ENCODE measurements around the gene MYOF.
"Not testable (repeated sequence)": the region's sequence is repeated elsewhere in the genome, so short reads cannot be mapped to it uniquely, and the experiment has no call there.

MYOF gene

DNA sequence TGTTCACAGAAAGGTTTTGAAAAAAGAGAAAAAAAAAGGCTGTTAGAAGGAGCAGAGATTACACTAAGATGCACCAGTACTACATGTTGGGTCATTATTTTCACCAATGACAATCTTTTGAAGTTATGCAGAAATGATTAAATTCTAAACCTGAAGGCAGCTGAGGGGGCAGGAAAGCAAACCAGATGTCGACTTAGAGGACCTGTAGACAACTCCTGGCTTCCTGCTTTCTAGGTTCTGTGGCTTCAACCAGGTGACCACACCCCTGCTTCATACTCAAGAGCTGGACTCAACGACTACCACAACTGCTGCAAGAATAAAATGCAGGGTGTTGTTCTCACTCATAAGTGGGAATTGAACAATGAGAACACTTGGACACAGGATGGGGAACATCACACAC lies 30.0 kb downstream of the MYOF start:
- Mint-ChIP-seq H3K4me3 (no peak overlapping the region), H3K9me3 (no peaks in the 10 kb centered on the region), H3K4me1 (peaks cover 12% of the 10 kb centered on the region), H3K36me3 (no peaks in the 10 kb centered on the region), H3K27ac (no peak overlapping the region)
- DNase-seq (ENCODE audit: low spot score in 2 of 2) (no peak), ATAC-seq (peak; percentile 89)

DNA sequence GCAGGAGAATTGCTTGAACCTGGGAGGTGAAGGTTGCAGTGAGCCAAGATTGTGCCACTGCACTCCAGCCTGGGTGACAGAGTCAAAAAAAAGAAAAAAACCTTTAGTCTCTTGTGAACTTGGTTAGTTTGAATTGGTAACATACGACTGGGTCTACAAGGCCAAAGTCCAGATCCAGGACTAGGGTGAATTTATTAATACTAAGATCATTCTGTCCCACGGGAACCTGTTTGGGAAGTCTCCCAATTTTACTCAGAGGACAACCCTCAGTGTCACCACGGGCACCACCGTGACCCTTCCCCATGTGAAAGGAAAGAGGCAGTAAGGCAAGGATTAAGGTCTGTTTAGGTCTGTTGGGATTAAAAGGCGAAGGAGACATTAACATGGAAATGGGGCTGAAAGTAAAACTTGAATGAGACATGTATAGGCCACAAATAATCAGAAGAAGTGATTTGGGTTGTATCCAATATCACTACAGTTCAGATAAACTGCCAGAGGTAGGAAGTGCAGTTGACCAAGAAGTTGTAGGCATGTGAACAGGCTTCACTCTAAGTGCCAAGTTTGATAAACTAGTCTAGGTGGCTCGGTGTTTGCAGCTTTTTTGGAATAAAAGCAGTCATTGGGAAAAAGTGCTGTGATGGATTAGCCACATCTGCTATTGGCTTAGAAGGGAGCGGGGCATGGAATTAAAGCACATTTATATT lies 30.7 kb downstream of the MYOF start:
- H3K9me3 Mint-ChIP-seq: no peaks in the 10 kb centered on the region
- H3K27ac Mint-ChIP-seq: peak overlapping the region; percentile 51
- no peaks in the 10 kb centered on the region for H3K36me3 Mint-ChIP-seq
- no peak overlapping the region for H3K4me3 Mint-ChIP-seq
- no peak for DNase-seq (ENCODE audit: low spot score in 2 of 2)
- ATAC-seq: no peak
- H3K4me1 Mint-ChIP-seq: peaks cover 12% of the 10 kb centered on the region

DNA sequence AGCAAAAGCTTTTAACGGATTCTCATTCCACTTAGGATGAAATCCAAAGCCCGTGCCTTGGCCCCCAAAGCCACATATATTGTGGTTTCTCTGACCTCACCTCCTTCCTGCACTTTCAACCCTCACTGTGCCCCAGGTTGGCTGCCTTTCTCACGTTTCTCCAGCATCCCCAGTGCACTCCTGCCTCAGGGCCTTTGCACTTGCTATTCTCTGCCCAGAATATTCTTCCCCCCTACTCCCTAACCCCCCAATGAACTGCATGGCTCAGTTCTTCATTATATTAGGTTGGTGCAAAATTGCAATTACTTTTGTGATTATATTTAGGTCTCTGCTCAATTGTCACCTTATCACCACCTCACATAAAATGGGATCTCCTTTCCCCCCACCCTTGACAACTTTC lies 34.2 kb downstream of the MYOF start:
- Mint-ChIP-seq H3K36me3 (no peaks in the 10 kb centered on the region), H3K4me3 (no peak overlapping the region), H3K9me3 (no peaks in the 10 kb centered on the region), H3K27ac (no peak overlapping the region), H3K4me1 (peaks cover 12% of the 10 kb centered on the region)
- no peak for DNase-seq (ENCODE audit: low spot score in 2 of 2)
- no peak for ATAC-seq

DNA sequence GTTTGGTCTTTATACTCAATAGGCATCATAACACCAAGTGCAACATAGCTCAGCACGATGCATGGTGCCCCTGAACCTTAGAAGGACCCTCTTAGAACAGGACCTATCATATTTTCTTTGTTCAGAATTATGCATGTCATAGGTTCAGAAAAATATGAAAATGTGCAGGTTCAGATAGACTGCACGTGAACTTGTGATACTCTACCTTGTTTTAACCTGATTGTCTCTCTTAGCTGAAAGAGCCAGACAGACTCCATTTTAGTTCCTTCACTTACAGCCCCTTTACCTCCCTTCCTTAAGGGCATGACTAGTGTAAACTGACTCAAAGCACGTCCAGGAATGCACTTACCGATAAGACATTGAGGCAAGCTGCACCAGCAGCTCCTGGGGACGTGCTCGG lies 35.1 kb downstream of the MYOF start:
- no peak overlapping the region for H3K27ac Mint-ChIP-seq
- H3K36me3 Mint-ChIP-seq: no peaks in the 10 kb centered on the region

DNA sequence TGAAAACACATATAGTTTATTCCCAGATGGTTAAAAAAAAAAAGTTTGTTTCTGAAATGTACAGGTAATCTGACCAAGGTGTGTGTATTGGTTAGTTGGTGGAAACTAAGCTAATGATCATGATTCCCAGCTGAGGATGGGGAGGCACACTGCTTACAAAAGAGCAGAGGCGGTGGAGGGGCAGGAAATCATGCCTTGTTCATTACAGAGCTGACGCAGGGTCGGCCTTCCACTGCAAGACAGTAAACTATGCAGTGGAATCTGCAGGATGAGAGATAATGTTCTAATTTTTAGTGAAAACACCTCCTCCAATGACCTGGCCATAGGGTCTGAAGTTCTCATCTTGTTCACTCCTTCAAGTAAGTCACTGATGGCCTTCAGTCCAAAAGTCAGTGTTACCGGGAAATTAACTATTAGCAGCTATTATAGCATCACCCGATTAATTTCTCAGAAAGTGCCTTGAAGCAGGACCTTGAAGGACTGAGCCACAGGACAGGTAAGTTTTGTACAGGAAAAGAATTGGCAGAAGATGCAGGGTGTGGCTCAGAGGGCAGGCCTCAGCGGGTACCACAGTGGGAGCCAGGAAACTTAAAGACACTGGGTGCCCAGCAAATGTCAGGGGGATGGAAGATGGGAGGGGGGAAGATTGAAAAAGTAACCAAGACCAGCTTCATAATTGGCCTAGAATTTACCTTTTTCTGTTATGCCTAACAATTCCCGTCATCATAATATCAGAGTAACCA lies 36.0 kb downstream of the MYOF start:
- Mint-ChIP-seq H3K9me3 (no peaks in the 10 kb centered on the region), H3K4me3 (no peak overlapping the region)

More for the DNA sequence above, 35.1 kb downstream of the MYOF start:
- H3K4me1 Mint-ChIP-seq: peaks cover 9% of the 10 kb centered on the region
- no peaks in the 10 kb centered on the region for H3K9me3 Mint-ChIP-seq
- ATAC-seq (no peak), DNase-seq (ENCODE audit: low spot score in 2 of 2) (no peak)
- H3K4me3 Mint-ChIP-seq: no peak overlapping the region

DNA sequence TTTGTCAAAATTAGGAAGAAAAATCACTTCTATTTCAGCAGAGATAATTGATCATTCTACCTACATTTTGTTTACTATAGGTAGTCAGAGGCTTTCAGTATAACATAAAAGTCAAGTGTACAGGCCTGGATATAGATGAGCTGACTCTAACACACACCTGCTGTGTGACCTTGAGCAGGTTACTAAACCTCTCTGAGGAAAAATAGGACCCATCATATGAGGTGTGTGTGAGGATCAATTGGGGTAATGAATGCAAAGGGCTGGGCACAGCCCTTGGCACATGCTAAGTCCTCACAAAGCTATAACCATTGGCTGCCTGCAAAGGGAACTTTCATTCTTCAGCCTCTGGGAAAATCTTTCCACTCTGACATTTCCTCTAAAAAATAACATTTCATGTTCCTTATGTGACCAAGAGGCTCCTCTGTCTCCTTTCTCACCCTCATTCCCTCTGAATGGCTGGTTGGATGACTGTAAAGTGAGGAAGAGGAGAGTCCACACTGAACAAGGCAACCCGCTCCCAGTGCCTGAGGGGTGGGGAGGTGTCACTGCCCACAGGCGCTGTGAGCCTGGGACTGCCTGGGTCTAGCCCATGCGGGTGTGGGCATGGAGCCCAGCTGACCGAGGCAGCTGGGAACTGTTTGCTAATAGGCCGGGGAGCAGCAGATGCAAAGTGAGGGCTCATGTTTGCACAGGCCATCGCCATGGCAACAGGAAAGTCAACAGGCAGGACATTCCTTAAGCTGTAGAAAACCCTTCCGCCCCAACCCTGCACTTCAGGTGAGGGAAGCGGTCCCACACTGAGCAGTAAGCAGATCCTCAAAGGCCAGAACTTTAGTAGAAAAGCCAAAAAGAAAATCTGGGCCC lies 36.8 kb downstream of the MYOF start:
- no peak for DNase-seq (ENCODE audit: low spot score in 2 of 2)
- Mint-ChIP-seq H3K4me1 (no peaks in the 10 kb centered on the region), H3K36me3 (no peaks in the 10 kb centered on the region), H3K27ac (no peak overlapping the region), H3K4me3 (no peak overlapping the region), H3K9me3 (no peaks in the 10 kb centered on the region)
- ATAC-seq: peak; percentile 21

More for the DNA sequence above, 36.0 kb downstream of the MYOF start:
- DNase-seq (ENCODE audit: low spot score in 2 of 2) (no peak), ATAC-seq (no peak)
- peaks cover under 1% of the 10 kb centered on the region for H3K4me1 Mint-ChIP-seq
- H3K36me3 Mint-ChIP-seq: no peaks in the 10 kb centered on the region
- no peak overlapping the region for H3K27ac Mint-ChIP-seq

DNA sequence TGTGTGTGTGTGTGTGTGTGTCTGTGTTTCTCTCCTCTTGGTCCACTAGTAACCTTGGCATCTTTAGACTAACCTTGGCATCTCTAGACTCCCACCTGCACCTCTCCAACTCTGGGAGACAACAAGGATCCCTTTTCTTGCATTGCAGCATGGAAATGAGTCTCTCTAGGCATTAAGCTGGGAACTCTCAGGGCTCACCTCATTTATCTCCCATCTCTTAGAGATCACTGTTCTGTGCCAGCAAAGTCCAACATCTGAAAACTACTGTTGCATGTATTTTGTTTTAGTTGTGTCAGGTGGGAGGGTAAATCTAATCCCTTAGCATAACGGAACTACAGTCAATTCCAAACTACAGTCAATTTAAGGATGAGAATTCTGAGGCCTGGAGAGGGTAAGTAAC lies 38.7 kb downstream of the MYOF start:
- Mint-ChIP-seq H3K27ac (no peak overlapping the region), H3K36me3 (no peaks in the 10 kb centered on the region), H3K9me3 (no peaks in the 10 kb centered on the region), H3K4me3 (no peak overlapping the region), H3K4me1 (no peaks in the 10 kb centered on the region)
- DNase-seq (ENCODE audit: low spot score in 2 of 2) (no peak), ATAC-seq (no peak)

DNA sequence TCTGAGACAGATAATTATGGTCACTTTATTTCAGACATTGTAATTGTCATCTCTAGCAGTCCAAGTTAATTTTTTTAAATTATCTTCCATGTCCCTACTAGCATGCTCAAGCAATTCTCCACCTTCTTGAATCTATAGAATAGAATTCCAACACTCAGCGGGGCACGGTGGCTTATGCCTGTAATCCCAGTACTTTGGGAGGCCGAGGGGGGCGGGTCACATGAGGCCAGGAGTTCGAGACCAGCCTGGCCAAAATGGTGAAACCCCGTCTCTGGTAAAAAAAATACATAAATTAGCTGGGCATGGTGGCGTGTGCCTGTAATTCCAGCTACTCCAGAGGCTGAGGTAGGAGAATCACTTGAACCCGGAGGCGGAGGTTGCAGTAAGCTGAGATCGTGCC lies 39.4 kb downstream of the MYOF start:
- H3K27ac Mint-ChIP-seq; H3K36me3 Mint-ChIP-seq; H3K4me1 Mint-ChIP-seq; ATAC-seq; H3K4me3 Mint-ChIP-seq; DNase-seq (ENCODE audit: low spot score in 2 of 2); H3K9me3 Mint-ChIP-seq: not testable (repeated sequence)

DNA sequence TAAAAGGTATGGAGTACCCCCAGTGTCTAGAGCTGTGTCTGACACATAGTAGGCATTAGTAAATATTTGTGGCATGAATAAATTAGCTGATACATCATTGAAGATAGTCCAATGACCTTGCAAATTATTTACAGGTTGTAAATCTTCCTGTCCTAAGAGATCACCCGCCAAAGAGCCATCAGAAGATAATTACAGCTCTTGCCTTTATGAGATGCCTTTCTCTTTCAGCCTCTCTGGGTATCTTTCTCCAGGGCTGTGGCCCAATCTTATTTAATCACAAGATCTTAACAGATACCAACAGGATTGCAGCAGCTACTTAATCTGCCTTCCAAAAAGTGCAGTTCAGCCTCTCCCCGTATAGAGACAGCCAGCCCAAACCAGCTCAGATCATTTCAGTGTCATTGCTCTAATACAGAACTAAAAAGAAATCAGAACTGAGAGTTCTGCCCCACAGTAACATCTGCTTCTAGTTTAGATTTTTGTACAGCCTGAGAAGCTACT lies 41.5 kb downstream of the MYOF start:
- ATAC-seq (no peak), DNase-seq (ENCODE audit: low spot score in 2 of 2) (no peak)
- no peak overlapping the region for H3K27ac Mint-ChIP-seq
- no peak overlapping the region for H3K4me3 Mint-ChIP-seq
- no peaks in the 10 kb centered on the region for H3K36me3 Mint-ChIP-seq
- no peaks in the 10 kb centered on the region for H3K9me3 Mint-ChIP-seq
- H3K4me1 Mint-ChIP-seq: no peaks in the 10 kb centered on the region

DNA sequence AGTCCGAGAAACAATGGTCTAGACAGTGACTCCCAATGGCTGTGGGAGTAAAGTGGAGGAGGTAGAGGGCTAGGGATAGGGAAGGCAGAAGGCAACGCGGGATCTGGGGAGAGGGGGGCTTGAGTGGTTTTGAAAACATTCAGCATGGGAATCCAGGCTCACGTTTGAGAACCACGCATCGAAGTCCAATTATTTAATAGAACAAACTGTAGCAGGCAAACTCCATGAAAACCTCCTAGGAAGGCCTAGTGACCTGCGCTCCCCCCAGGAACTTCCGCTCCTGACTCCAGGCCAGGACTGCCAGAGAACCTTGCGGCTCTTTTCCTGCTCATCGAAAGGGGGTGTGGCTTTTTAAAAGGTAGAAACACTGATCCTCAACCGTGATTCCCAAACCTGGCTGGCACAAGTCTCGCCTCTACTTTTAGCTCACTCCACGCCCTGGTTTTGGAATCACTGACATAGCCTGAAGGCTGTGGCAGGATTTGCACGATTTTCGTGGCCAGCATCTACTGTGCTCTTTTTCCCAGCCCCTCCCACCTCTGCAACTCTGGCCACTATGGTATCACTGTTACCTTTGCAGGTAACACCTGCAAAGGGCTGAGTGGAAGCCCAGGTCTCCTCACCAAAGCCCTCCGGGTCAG lies 43.4 kb downstream of the MYOF start:
- H3K4me1 Mint-ChIP-seq: no peaks in the 10 kb centered on the region
- no peak for ATAC-seq
- H3K4me3 Mint-ChIP-seq: no peak overlapping the region
- no peak overlapping the region for H3K27ac Mint-ChIP-seq
- H3K36me3 Mint-ChIP-seq: no peaks in the 10 kb centered on the region
- no peaks in the 10 kb centered on the region for H3K9me3 Mint-ChIP-seq
- DNase-seq (ENCODE audit: low spot score in 2 of 2): no peak

DNA sequence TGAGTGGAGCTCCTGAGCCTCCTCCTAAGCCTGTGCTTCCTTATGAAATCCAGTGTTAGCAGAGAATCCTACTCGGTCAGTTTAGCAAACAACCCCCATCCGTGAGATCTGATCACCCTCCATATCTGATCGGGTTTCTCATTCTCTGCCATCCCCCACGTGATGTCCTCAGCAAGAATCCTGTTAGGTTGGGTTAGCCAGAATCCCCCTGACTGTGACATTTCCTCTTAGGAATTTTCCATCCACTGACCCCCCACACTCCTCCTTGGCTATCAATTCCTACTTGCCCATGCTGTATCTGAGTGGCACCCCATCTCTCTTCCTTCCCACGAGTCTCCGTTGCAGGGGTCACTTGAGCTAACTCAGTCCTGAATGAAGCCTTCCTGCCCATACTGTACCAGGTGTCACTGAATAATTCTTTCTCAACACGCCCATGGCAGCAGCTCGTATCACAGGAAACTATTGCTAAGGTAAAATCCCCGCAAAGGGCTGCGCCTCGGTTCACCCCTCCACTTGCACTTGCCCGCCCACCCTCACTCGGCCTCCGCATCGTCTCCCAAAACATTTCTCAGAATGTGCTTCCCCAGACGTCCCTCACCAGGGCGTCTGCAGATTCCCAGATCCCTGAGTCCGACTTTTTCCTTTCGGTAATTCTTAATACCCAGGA lies 44.1 kb downstream of the MYOF start:
- no peak overlapping the region for H3K4me3 Mint-ChIP-seq
- H3K9me3 Mint-ChIP-seq: no peaks in the 10 kb centered on the region
- ATAC-seq (no peak), DNase-seq (ENCODE audit: low spot score in 2 of 2) (no peak)
- H3K27ac Mint-ChIP-seq: no peak overlapping the region
- H3K4me1 Mint-ChIP-seq: no peaks in the 10 kb centered on the region
- no peaks in the 10 kb centered on the region for H3K36me3 Mint-ChIP-seq

DNA sequence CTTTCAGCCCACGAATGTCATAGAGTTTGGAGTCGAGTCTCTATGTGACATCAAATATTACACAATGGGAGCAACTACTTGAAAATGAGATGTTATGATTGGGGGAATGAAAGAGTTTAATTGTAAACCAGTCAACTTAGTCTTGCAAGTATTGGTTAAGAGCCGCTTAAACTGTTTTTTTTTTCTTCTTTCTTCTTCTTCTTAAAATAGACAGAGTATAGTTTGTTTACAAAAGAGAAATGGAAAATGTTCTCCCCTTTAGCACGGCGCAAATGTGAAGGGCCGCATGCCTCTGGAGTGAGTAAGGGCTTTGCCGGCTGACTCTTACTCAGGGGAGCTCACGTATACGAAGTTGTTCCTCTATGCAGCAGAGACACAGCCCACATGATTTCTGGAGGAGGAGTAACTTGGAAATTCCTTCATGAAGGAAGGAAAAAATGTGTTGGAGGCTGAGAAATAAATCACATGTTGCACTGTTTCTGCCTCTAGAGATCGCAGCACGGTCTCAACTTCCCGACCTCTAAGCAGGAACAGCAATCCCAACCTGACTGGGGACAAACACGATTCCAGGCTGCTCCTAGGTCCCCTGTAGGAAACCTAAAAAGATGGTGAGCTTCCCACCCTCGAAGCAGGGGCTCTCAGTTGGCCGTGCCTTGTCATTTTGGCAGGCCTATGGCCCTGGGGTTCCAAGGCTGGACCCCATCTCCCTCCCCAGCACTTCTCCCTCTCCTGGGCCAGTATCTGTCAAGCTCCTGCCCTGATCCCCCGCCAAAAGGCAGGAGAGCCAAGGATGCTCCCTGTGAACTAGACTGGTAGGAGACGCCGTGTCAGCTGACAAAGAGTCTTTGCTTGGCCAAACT lies 44.8 kb downstream of the MYOF start:
- H3K9me3 Mint-ChIP-seq: no peaks in the 10 kb centered on the region
- H3K36me3 Mint-ChIP-seq: no peaks in the 10 kb centered on the region
- no peaks in the 10 kb centered on the region for H3K4me1 Mint-ChIP-seq
- no peak overlapping the region for H3K27ac Mint-ChIP-seq
- ATAC-seq: no peak
- no peak overlapping the region for H3K4me3 Mint-ChIP-seq
- DNase-seq (ENCODE audit: low spot score in 2 of 2): no peak

DNA sequence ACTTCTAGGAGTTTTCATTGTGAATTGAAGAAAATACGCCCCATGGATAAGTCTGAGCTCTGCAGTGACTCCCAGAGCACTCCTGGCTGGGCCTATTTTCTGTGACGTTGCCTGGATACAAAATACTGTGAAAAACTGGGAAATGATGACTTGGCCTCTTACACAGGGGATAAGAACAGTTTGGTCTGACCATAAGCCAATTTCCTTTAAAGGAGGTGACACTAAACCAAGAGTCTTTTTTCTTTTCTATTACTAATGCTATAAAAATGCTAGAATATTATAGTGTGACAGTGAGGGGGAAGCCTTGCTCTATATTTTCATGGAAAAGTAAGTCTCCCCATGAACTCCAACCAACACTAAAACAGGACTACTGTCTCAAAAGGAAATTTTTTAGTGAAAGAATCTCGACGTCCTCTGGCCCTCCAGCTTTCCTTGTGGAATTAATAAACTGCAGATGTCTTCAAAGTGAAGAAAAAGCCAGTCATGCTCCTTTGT lies 45.5 kb downstream of the MYOF start:
- H3K4me1 Mint-ChIP-seq: no peaks in the 10 kb centered on the region
- ATAC-seq (no peak), DNase-seq (ENCODE audit: low spot score in 2 of 2) (no peak)
- no peak overlapping the region for H3K4me3 Mint-ChIP-seq
- no peaks in the 10 kb centered on the region for H3K9me3 Mint-ChIP-seq
- H3K27ac Mint-ChIP-seq: no peak overlapping the region
- H3K36me3 Mint-ChIP-seq: no peaks in the 10 kb centered on the region
